ENCODE measurements around the gene FTL. TPM values are rescaled to one million over a fixed set of nuclear protein-coding genes. Genes with fewer than 3 reads are reported as not detected.

Gene FTL
- total RNA-seq, 3 donors from 2014 or later: 1,659 to 1,792 (median 1,691) TPM

GRCh38 chr19:48928164-48929025 is 36.7 kb upstream of the FTL start:
- Histone ChIP-seq H3K36me3 (ENCODE audit: low read depth) (no peaks in the 10 kb centered on the region), H3K4me3 (no peak overlapping the region), H3K9me3 (no peaks in the 10 kb centered on the region), H3K4me1 (ENCODE audit: low read depth) (peaks cover 8% of the 10 kb centered on the region)
- ATAC-seq: peak; percentile 26
- TF ChIP-seq, protein P1, sequence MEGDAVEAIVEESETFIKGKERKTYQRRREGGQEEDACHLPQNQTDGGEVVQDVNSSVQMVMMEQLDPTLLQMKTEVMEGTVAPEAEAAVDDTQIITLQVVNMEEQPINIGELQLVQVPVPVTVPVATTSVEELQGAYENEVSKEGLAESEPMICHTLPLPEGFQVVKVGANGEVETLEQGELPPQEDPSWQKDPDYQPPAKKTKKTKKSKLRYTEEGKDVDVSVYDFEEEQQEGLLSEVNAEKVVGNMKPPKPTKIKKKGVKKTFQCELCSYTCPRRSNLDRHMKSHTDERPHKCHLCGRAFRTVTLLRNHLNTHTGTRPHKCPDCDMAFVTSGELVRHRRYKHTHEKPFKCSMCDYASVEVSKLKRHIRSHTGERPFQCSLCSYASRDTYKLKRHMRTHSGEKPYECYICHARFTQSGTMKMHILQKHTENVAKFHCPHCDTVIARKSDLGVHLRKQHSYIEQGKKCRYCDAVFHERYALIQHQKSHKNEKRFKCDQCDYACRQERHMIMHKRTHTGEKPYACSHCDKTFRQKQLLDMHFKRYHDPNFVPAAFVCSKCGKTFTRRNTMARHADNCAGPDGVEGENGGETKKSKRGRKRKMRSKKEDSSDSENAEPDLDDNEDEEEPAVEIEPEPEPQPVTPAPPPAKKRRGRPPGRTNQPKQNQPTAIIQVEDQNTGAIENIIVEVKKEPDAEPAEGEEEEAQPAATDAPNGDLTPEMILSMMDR (IDR thresholded peaks at IDR 0.05): no peak
- intact Hi-C loops (cut with DNase I, micrococcal nuclease): no loop called here
- no peak for DNase-seq

DNA sequence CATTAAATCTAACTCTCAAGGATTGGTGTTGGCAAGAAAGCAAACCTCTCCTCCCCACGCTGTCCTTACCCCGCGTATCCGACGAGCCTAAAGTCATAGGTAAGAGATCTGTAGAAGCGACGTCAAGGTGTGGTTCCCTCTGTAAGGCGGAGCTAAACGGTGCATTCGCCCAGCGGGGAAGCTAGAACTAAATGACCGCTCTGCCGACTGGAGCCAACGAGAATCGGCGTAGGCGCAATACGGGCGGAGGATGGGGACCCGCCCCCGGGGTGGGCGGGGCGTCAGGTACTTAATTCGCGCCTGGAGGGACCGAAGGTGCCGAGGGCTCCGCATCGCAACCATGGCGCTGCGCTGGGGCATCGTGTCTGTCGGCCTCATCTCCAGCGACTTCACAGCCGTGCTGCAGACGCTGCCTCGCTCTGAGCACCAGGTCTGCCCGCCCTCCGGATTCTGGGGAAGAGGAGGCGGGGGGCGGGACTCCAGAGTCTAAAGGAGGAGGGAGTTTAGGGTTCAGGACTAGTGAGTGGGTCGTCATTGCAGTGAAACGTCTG is 31.7 kb upstream of the FTL start, which contains the start of gene DHDH:
TSS of gene DHDH (plus strand) at position 318 of the 551 bp plus-strand sequence. CDS start at position 341, 23 bp downstream.
- intact Hi-C loops (cut with DNase I, micrococcal nuclease): no loop called here
- peak; percentile 91 to 92 (median 91) for DNase-seq
- no peaks in the 10 kb centered on the region for H3K9me3 ChIP-seq
- TF ChIP-seq, protein P1 (IDR thresholded peaks at IDR 0.05): no peak
- no peaks in the 10 kb centered on the region for H3K36me3 ChIP-seq (ENCODE audit: low read depth)
- peaks cover 12% of the 10 kb centered on the region for H3K4me1 ChIP-seq (ENCODE audit: low read depth)
- H3K4me3 ChIP-seq: no peak within 1 kb of the TSS
- ATAC-seq: peak; percentile 99

GRCh38 chr19:48934837-48935236 is 30.3 kb upstream of the FTL start:
- intact Hi-C loops (cut with DNase I, micrococcal nuclease): no loop called here
- Histone ChIP-seq H3K4me3 (no peak overlapping the region), H3K4me1 (ENCODE audit: low read depth) (peaks cover 12% of the 10 kb centered on the region), H3K36me3 (ENCODE audit: low read depth) (no peaks in the 10 kb centered on the region), H3K9me3 (no peaks in the 10 kb centered on the region)
- DNase-seq: no peak
- no peak for ATAC-seq
- TF ChIP-seq, protein P1 (IDR thresholded peaks at IDR 0.05): no peak

- ATAC-seq (no peak), DNase-seq (no peak)
- peaks cover 12% of the 10 kb centered on the region for H3K4me1 ChIP-seq (ENCODE audit: low read depth)
- intact Hi-C loops (cut with DNase I, micrococcal nuclease): no loop called here
- no peaks in the 10 kb centered on the region for H3K36me3 ChIP-seq (ENCODE audit: low read depth)
- H3K4me3 ChIP-seq: no peak overlapping the region
- H3K9me3 ChIP-seq: peaks cover 3% of the 10 kb centered on the region
- TF ChIP-seq, protein P1 (IDR thresholded peaks at IDR 0.05): no peak
These were observed 29.2 kb upstream of the FTL start for GRCh38 chr19:48935864-48936263.

GRCh38 chr19:48938256-48938655 is 26.9 kb upstream of the FTL start:
- ATAC-seq: no peak
- TF ChIP-seq, protein P1 (IDR thresholded peaks at IDR 0.05): no peak
- no peak overlapping the region for H3K4me3 ChIP-seq

More at GRCh38 chr19:48938256-48938655, 26.9 kb upstream of the FTL start:
- Histone ChIP-seq H3K9me3 (peaks cover 4% of the 10 kb centered on the region), H3K4me1 (ENCODE audit: low read depth) (peaks cover 9% of the 10 kb centered on the region), H3K36me3 (ENCODE audit: low read depth) (no peaks in the 10 kb centered on the region)
- intact Hi-C loops (cut with DNase I, micrococcal nuclease): no loop called here
- DNase-seq: no peak

Measured in mucosa of descending colon (tissue), 3 donors.